Measurements from ENCODE around the gene SND1. TPM values are rescaled to one million over a fixed set of nuclear protein-coding genes. Genes with fewer than 3 reads are reported as not detected.

SND1 gene
- total and polyA plus RNA-seq, 2 of the 4 experiments (the other 2 are of a cell fraction) = 154 to 294 TPM

DNA sequence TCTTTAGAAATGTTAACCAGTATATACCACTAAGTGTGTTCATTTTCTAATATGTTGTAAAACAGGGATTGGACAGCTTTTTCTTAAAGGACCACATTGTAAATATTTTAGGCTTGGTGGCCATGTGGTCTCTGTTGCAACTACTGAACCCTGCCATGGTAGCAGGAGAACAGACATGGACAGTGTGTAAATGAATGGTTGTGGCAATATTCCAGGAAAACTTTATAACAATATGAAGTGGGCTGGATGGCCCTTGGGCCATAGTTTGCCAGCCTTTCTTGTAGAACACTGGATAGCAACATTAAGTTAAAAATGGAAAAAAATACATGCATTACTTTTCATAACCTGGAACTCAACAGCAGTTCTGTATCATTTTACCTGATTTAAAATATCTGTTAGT, 61.0 kb downstream of the SND1 start:
- Histone ChIP-seq H3K14ac (replicated peaks; ENCODE audit: low read depth, low read length) (no peak overlapping the region), H2AK5ac (ENCODE audit: low read depth, low read length) (no peak overlapping the region), H2AK9ac (replicated peaks; ENCODE audit: low read depth, low read length, poor library complexity) (no peak overlapping the region), H2BK120ac (ENCODE audit: low read depth, low read length) (no peak overlapping the region), H4K5ac (ENCODE audit: low read depth, low read length) (no peak overlapping the region), H4K20me1 (ENCODE audit: insufficient read depth, low read length) (peaks cover 43% of the 10 kb centered on the region), H3K9me3 (ENCODE audit: control insufficient read depth, insufficient read depth, low read length) (peaks cover 2% of the 10 kb centered on the region; the same call in 1 of the 2 replicates), H3K4me3 (ENCODE audit: insufficient read depth, low read depth, low read length) (no peak overlapping the region), H2BK15ac (ENCODE audit: low read depth, low read length) (no peak overlapping the region), H4K91ac (ENCODE audit: insufficient read depth, low read depth, low read length) (no peak overlapping the region), H3K27me3 (ENCODE audit: control insufficient read depth, insufficient read depth, low read length) (no peaks in the 10 kb centered on the region), H2BK20ac (ENCODE audit: low read depth, low read length) (no peak overlapping the region), H3K56ac (ENCODE audit: extremely low read depth, insufficient read depth, low read length) (no peak overlapping the region), H3K9ac (ENCODE audit: low read depth, low read length) (no peak overlapping the region), H2BK5ac (ENCODE audit: low read depth, low read length, poor library complexity, severe bottlenecking) (no peak overlapping the region), H3K36me3 (ENCODE audit: control insufficient read depth, insufficient read depth, low read length) (peaks cover 28% of the 10 kb centered on the region), H3K79me1 (ENCODE audit: low read depth in 1 of 2, low read length in 2 of 2) (peaks cover 36 to 60% of the 10 kb centered on the region in 2 experiments), H2AFZ (replicated peaks; ENCODE audit: low read length, poor library complexity) (no peak overlapping the region), H3K18ac (ENCODE audit: low read depth, low read length) (no peak overlapping the region), H3K4me1 (ENCODE audit: control insufficient read depth, insufficient read depth, low read length) (peaks cover 6% of the 10 kb centered on the region), H3K23ac (ENCODE audit: low read depth, low read length) (no peak overlapping the region), H4K8ac (ENCODE audit: low read depth in 2 of 2, low read length in 2 of 2) (no peak overlapping the region), H3K4ac (ENCODE audit: low read depth, low read length) (no peak overlapping the region), H3K4me2 (ENCODE audit: low read depth, low read length) (no peak overlapping the region), H3K27ac (ENCODE audit: insufficient read depth, low read length) (no peak overlapping the region), H3K9me1 (ENCODE audit: insufficient read depth, low read length) (peaks cover 13% of the 10 kb centered on the region)
- ATAC-seq (ENCODE audit: low read depth) (no peak), DNase-seq (no peak)
- no TSS peak for BruUV-seq (replicated peaks)
- CTCF ChIA-PET = no interaction called here
- intact Hi-C loops (cut with micrococcal nuclease) = no loop called here
- in situ Hi-C loops (cut with MboI; ENCODE audit: low sequenced_read_pairs) = loop anchor here (5.0 to 25.0 kb wide), 2 partner anchors 349 to 499 kb away; no protein-coding TSS in a partner anchor
- POLR2A ChIA-PET (ENCODE audit: unreplicated experiment) = interaction anchor here (0.5 kb wide), 1 partner anchor 125 kb away, joined by 4 read pairs; no protein-coding TSS in a partner anchor
- TF ChIP-seq RCOR1 (IDR thresholded peaks at IDR 0.05; ENCODE audit: insufficient replicate concordance, low read length) (no peak), POLR2A (IDR thresholded peaks at IDR 0.05; ENCODE audit: low read depth, low read length) (no peak), RAD21 (IDR thresholded peaks at IDR 0.05; ENCODE audit: low read length) (no peak), MXI1 (IDR thresholded peaks at IDR 0.05; ENCODE audit: borderline replicate concordance, low read depth, low read length) (no peak), MAZ (IDR thresholded peaks at IDR 0.05; ENCODE audit: borderline replicate concordance, low read depth, low read length) (no peak), MAFK (IDR thresholded peaks at IDR 0.05; ENCODE audit: low read depth, low read length) (no peak), CHD1 (IDR thresholded peaks at IDR 0.05; ENCODE audit: low read depth, low read length) (no peak), ELK1 (IDR thresholded peaks at IDR 0.05; ENCODE audit: borderline replicate concordance, low read depth, low read length) (no peak), NFE2L2 (IDR thresholded peaks at IDR 0.05; ENCODE audit: low read depth, low read length) (no peak), RFX5 (IDR thresholded peaks at IDR 0.05; ENCODE audit: low read depth, low read length) (no peak), FOS (IDR thresholded peaks at IDR 0.05; ENCODE audit: low read depth, low read length) (no peak), SMC3 (IDR thresholded peaks at IDR 0.05; ENCODE audit: low read depth, low read length) (no peak), BHLHE40 (IDR thresholded peaks at IDR 0.05; ENCODE audit: low read depth, low read length) (no peak), CEBPB (IDR thresholded peaks at IDR 0.05; ENCODE audit: low read depth, low read length) (no peak)
- TF ChIP-seq, protein P1, sequence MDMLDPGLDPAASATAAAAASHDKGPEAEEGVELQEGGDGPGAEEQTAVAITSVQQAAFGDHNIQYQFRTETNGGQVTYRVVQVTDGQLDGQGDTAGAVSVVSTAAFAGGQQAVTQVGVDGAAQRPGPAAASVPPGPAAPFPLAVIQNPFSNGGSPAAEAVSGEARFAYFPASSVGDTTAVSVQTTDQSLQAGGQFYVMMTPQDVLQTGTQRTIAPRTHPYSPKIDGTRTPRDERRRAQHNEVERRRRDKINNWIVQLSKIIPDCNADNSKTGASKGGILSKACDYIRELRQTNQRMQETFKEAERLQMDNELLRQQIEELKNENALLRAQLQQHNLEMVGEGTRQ (IDR thresholded peaks at IDR 0.05; ENCODE audit: low read depth, low read length) = no peak
- TF ChIP-seq, protein P2, sequence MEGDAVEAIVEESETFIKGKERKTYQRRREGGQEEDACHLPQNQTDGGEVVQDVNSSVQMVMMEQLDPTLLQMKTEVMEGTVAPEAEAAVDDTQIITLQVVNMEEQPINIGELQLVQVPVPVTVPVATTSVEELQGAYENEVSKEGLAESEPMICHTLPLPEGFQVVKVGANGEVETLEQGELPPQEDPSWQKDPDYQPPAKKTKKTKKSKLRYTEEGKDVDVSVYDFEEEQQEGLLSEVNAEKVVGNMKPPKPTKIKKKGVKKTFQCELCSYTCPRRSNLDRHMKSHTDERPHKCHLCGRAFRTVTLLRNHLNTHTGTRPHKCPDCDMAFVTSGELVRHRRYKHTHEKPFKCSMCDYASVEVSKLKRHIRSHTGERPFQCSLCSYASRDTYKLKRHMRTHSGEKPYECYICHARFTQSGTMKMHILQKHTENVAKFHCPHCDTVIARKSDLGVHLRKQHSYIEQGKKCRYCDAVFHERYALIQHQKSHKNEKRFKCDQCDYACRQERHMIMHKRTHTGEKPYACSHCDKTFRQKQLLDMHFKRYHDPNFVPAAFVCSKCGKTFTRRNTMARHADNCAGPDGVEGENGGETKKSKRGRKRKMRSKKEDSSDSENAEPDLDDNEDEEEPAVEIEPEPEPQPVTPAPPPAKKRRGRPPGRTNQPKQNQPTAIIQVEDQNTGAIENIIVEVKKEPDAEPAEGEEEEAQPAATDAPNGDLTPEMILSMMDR (conservative IDR thresholded peaks at IDR 0.05; ENCODE audit: low read depth, low read length) = no peak
- dilution Hi-C loops (cut with HindIII; ENCODE audit: low sequenced_read_pairs, unreplicated experiment) = no loop called here
